ENCODE measurements around the gene PID1. TPM values are rescaled to one million over a fixed set of nuclear protein-coding genes. Genes with fewer than 3 reads are reported as not detected.

Gene PID1
- total RNA-seq, 2 experiments from 2014 or later: not detected

DNA sequence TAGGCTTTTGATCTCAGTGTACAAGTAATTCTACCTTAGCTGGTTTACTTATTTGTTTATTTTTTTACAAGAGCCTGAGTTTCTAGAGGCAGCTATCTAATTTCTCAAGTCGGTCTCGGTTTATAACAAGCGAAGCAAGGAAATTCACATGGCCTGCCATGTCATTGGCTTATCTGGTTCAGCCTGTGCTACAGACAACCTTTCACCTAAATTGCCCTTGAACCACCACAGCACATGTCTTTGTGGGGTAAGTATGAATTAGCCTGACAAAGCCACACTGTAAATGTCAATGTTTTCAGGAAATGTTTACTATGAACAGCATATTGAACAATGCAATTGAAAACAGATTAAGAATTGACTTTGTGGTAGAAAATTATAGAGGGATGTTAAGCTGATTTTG is 167.1 kb downstream of the PID1 start:
- Mint-ChIP-seq H3K36me3 (ENCODE audit: low read depth) (no peaks in the 10 kb centered on the region), H3K4me1 (no peaks in the 10 kb centered on the region), H3K27me3 (no peaks in the 10 kb centered on the region), H3K27ac (no peak overlapping the region), H3K9me3 (peaks cover 2% of the 10 kb centered on the region), H3K4me3 (no peak overlapping the region)
- DNase-seq: no peak
- POLR2A ChIA-PET: no interaction called here
- CTCF ChIA-PET: no interaction called here

DNA sequence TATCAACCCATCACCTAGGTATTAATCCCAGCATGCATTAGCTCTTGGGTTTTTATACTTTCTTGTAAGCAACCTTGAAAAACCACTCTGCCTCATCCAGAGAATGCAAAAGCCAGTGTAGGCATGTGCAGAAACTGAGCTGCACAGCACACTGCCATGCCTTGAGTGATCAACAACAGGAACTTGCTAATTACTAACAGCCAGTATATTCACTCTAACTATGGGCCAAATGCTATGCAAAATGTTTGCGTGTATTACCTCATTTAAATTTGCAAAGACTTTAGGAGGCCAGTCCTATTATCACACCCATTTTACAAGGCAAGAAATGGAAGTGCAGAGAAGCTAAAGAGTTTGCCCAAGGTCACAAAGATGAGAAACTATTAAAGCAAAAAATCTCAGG is 169.8 kb downstream of the PID1 start:
- CTCF ChIA-PET: no interaction called here
- Mint-ChIP-seq H3K27me3 (no peaks in the 10 kb centered on the region), H3K9me3 (peaks cover 2% of the 10 kb centered on the region), H3K4me3 (no peak overlapping the region), H3K27ac (no peak overlapping the region), H3K36me3 (ENCODE audit: low read depth) (no peaks in the 10 kb centered on the region), H3K4me1 (no peaks in the 10 kb centered on the region)
- no peak for DNase-seq
- POLR2A ChIA-PET: no interaction called here

DNA sequence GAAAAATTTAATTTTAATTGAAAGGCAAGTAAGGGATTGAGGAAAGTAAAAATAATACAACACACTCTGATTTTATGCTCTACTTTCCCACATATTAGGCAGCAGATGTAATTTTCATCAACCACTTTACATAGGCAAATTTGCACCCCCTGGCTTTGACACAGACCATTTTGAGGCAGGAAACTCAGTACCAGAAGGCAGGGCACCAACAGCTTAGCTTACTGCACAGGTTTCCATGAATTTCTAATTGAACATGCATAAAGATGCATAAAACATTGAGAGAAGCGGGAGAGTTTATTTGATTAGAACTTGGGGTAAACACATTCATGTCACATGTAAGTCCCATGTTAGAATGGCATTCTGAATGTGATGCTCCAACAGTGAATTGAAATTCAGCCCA is 171.9 kb downstream of the PID1 start:
- Mint-ChIP-seq H3K36me3 (ENCODE audit: low read depth) (no peaks in the 10 kb centered on the region), H3K4me1 (no peaks in the 10 kb centered on the region), H3K27me3 (no peaks in the 10 kb centered on the region), H3K9me3 (peaks cover 2% of the 10 kb centered on the region), H3K4me3 (no peak overlapping the region), H3K27ac (no peak overlapping the region)
- ChIA-PET POLR2A (no interaction called here), CTCF (no interaction called here)
- DNase-seq: no peak

- H3K4me3 Mint-ChIP-seq: no peak overlapping the region
- no peaks in the 10 kb centered on the region for H3K4me1 Mint-ChIP-seq
- CTCF ChIA-PET: no interaction called here
- POLR2A ChIA-PET: no interaction called here
- no peak overlapping the region for H3K27ac Mint-ChIP-seq
- DNase-seq: no peak
- H3K27me3 Mint-ChIP-seq: no peaks in the 10 kb centered on the region
- H3K9me3 Mint-ChIP-seq: peaks cover 2% of the 10 kb centered on the region
- H3K36me3 Mint-ChIP-seq (ENCODE audit: low read depth): no peaks in the 10 kb centered on the region
These were observed 172.3 kb downstream of the PID1 start for GRCh38 chr2:229098801-229099200.

DNA sequence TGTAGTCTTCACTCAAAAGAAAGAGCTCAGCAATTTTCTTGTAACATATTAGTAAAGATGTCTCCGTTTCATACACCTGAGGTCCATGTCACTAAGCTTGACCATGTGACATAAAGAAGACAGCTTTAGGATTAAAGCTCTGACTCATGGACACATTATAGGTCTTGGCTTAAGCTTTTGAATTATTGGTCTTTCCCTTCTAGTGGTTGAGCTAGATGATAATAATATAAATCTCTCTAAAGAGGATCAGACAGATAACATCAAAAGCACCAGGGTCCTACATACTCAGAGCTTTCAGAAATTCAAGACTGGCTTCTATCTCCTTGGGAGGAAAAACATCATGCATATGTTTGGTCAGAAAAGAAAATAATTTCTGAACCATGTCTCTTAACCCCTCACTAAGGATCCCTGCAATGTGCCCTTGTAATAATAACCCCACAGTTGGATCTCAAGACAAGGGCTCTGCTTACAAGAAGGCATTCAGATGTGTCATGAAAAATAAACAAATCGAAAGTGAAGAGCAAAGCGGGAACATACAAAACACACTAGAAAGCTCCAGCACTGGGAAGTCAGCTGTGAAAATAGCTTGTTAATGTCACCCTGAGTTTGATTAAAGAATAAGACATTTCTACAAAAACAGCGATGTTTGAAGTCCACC is 174.5 kb downstream of the PID1 start:
- POLR2A ChIA-PET: no interaction called here
- CTCF ChIA-PET: no interaction called here
- H3K9me3 Mint-ChIP-seq: peaks cover 5% of the 10 kb centered on the region

GRCh38 chr2:229095472-229095871 is 175.6 kb downstream of the PID1 start:
- no peak overlapping the region for H3K27ac Mint-ChIP-seq
- no peak for DNase-seq
- peaks cover 5% of the 10 kb centered on the region for H3K9me3 Mint-ChIP-seq
- no peaks in the 10 kb centered on the region for H3K36me3 Mint-ChIP-seq (ENCODE audit: low read depth)
- H3K27me3 Mint-ChIP-seq: no peaks in the 10 kb centered on the region
- no peaks in the 10 kb centered on the region for H3K4me1 Mint-ChIP-seq
- CTCF ChIA-PET: no interaction called here
- H3K4me3 Mint-ChIP-seq: no peak overlapping the region
- POLR2A ChIA-PET: no interaction called here

More for the DNA sequence above, 174.5 kb downstream of the PID1 start:
- Mint-ChIP-seq H3K36me3 (ENCODE audit: low read depth) (no peaks in the 10 kb centered on the region), H3K4me1 (no peaks in the 10 kb centered on the region), H3K27ac (no peak overlapping the region), H3K4me3 (no peak overlapping the region), H3K27me3 (no peaks in the 10 kb centered on the region)
- no peak for DNase-seq

GRCh38 chr2:229090225-229090624 is 180.9 kb downstream of the PID1 start:
- no peak for DNase-seq
- Mint-ChIP-seq H3K4me1 (no peaks in the 10 kb centered on the region), H3K27ac (no peak overlapping the region), H3K4me3 (no peak overlapping the region), H3K9me3 (peaks cover 7% of the 10 kb centered on the region), H3K36me3 (ENCODE audit: low read depth) (no peaks in the 10 kb centered on the region), H3K27me3 (no peaks in the 10 kb centered on the region)
- POLR2A ChIA-PET: no interaction called here
- CTCF ChIA-PET: no interaction called here

GRCh38 chr2:229089776-229090175 is 181.3 kb downstream of the PID1 start:
- Mint-ChIP-seq H3K9me3 (peaks cover 7% of the 10 kb centered on the region), H3K27me3 (no peaks in the 10 kb centered on the region), H3K4me1 (no peaks in the 10 kb centered on the region), H3K4me3 (no peak overlapping the region), H3K27ac (no peak overlapping the region), H3K36me3 (ENCODE audit: low read depth) (no peaks in the 10 kb centered on the region)
- ChIA-PET CTCF (no interaction called here), POLR2A (no interaction called here)
- no peak for DNase-seq

DNA sequence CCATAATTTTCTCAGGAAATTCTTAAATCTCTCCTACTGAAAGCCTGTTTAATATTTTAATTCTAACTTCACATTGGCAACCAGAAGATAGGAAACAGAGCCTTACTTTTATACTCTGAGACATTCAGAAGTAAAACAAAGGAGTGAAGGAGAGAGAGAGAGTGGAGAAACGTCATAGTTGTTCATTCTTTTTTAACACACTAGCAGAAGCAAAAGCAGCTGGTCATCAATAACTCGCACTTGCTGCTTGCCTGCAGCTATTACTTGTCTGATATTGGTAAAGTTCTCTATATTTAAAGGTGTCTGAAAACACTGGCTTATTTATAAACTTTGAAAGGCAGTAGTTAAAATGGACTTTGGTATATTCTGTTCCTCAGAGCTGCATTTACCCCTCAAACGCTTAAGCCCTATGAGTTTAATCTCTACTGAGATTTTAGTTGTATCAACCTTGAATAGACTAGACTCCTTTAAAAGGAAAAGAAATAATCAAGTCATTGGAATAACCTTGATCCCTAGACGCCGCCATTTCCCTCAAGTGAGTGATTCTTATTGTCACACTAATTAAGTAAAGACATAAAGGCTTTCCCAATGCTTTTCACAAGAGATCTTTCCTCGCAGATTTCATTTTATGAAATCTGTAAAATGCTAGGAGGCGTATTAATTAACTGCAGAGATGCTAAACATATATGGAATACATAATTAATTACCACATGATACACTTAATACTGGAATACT is 182.0 kb downstream of the PID1 start:
- ChIA-PET CTCF (no interaction called here), POLR2A (no interaction called here)
- no peak for DNase-seq
- Mint-ChIP-seq H3K4me3 (no peak overlapping the region), H3K36me3 (ENCODE audit: low read depth) (no peaks in the 10 kb centered on the region), H3K27me3 (no peaks in the 10 kb centered on the region), H3K4me1 (no peaks in the 10 kb centered on the region), H3K9me3 (peaks cover 7% of the 10 kb centered on the region), H3K27ac (no peak overlapping the region)

DNA sequence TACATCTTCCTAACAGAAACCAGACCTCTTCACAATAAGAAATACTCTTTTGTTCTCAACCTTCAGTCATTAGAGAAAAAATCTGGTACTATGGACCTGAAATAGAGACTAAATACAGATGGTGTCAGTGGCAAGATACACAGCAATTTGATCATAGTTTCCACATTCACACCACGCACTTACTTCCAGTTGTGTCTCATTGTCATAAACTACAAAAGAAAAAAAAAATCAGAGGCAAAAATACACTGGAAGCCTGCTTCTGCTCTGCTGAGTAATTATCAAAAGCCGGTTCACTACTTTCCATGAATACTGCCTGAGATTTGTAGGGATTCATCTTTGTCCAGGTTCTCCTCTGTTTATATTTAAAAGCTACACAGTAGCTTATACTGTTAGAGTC is 182.6 kb downstream of the PID1 start:
- Mint-ChIP-seq H3K9me3 (peaks cover 5% of the 10 kb centered on the region), H3K27ac (no peak overlapping the region), H3K36me3 (ENCODE audit: low read depth) (no peaks in the 10 kb centered on the region), H3K4me1 (no peaks in the 10 kb centered on the region), H3K27me3 (no peaks in the 10 kb centered on the region), H3K4me3 (no peak overlapping the region)
- ChIA-PET POLR2A (no interaction called here), CTCF (no interaction called here)
- no peak for DNase-seq

DNA sequence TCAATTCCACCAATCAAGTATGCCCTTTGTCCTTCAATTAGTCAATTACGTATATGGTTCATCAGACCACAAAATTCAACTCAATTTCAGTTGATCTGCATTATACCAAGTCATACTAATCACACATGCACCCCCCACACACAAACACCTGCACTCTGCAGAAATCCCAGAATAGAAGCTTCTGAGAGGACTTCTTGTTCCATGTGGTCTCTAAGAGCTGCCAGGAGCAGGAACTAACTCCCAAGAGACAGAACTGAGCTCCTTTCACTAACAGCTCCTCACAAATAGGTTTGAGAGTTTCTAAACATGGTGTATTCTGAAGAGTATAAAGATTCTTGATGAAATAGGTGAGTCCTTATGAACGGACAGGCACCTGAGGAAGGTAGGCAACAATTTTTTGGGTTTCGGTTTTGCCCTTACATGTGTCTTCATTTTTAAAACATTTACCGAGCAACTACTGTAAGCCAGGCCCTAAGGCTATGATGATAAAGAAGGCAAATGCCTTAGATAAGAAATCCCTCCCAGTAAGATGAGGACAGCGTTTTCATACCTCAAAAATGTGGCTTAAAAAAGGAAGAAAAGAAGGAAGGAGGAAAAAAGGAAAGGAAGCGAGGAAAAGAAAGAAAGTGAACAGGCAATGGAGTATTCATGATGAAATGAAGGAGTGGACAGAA is 183.1 kb downstream of the PID1 start:
- peaks cover 2% of the 10 kb centered on the region for H3K9me3 Mint-ChIP-seq
- ChIA-PET POLR2A (no interaction called here), CTCF (no interaction called here)
- no peak overlapping the region for H3K4me3 Mint-ChIP-seq
- no peaks in the 10 kb centered on the region for H3K36me3 Mint-ChIP-seq (ENCODE audit: low read depth)
- H3K27me3 Mint-ChIP-seq: no peaks in the 10 kb centered on the region
- H3K27ac Mint-ChIP-seq: no peak overlapping the region
- no peak for DNase-seq
- no peaks in the 10 kb centered on the region for H3K4me1 Mint-ChIP-seq

DNA sequence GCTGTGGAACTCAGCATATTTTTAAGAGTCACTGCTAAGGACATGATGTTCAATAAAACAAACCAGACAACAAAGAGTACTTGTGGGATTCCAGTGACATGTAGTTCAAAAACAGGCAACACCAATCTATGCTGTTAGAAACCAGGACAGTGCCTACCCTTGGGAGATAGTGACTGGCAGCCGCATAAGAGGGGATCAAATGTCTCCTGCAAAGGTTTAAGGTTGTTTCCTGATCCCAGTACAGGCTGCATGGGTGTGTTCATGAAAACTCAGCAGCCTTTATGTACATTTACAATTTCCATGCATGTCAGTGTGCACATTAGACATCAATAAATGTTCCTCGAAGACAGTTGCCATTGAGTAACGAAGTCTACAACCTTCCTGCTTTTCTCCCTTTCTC is 183.8 kb downstream of the PID1 start:
- Mint-ChIP-seq H3K4me3 (no peak overlapping the region), H3K27me3 (no peaks in the 10 kb centered on the region), H3K27ac (no peak overlapping the region), H3K4me1 (no peaks in the 10 kb centered on the region), H3K36me3 (ENCODE audit: low read depth) (no peaks in the 10 kb centered on the region), H3K9me3 (peaks cover 2% of the 10 kb centered on the region)
- DNase-seq: no peak
- ChIA-PET CTCF (no interaction called here), POLR2A (no interaction called here)

DNA sequence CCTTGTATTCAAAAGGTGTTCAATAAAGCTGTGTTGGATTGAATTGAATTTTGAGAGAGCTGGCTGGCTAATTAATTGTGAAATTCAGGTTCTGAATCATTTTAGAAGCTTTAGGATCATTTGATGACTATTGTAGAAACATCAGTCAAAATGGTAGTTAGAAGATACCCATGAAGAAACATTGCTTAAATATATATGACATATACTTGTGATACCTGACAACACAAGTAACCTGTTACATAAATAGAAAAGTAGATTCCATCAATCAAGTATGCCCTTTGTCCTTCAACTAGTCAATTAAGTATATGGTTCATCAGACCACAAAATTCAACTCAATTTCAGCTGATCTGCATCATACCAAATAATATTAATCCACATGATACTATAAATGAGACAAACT is 185.6 kb downstream of the PID1 start:
- H3K27me3 Mint-ChIP-seq: no peaks in the 10 kb centered on the region
- H3K36me3 Mint-ChIP-seq (ENCODE audit: low read depth): no peaks in the 10 kb centered on the region
- no peak overlapping the region for H3K4me3 Mint-ChIP-seq
- peaks cover 2% of the 10 kb centered on the region for H3K9me3 Mint-ChIP-seq
- POLR2A ChIA-PET: no interaction called here
- no peak overlapping the region for H3K27ac Mint-ChIP-seq
- DNase-seq: no peak
- CTCF ChIA-PET: no interaction called here
- no peaks in the 10 kb centered on the region for H3K4me1 Mint-ChIP-seq

- no peak overlapping the region for H3K27ac Mint-ChIP-seq
- no peak overlapping the region for H3K4me3 Mint-ChIP-seq
- peaks cover 3% of the 10 kb centered on the region for H3K9me3 Mint-ChIP-seq
- H3K36me3 Mint-ChIP-seq (ENCODE audit: low read depth): no peaks in the 10 kb centered on the region
- no peaks in the 10 kb centered on the region for H3K4me1 Mint-ChIP-seq
- no peaks in the 10 kb centered on the region for H3K27me3 Mint-ChIP-seq
- POLR2A ChIA-PET: no interaction called here
- CTCF ChIA-PET: no interaction called here
- no peak for DNase-seq
These were observed 186.6 kb downstream of the PID1 start for GRCh38 chr2:229084447-229084846.

Data from activated CD4-positive, alpha-beta T cell treated with anti-CD3 and anti-CD28 coated beads, Interleukin-2, amount 10 ng/mL, durations not matched to agents 7 days and 5 days (primary cell).